H1 (cell line): ENCODE measurements around the gene KISS1. TPM values are rescaled to one million over a fixed set of nuclear protein-coding genes. Genes with fewer than 3 reads are reported as not detected.

Experiments used
- CTCF ChIA-PET: fragments of 300-600 bp; sonication (Branson Sonifier 250); formaldehyde crosslinking; loops from one replicate; lab custom pipeline; 2021; ENCODE audit not compliant: partially characterized antibody; lab: Charles Lee
- POLR2A ChIA-PET: fragments of 300-600 bp; sonication (Branson Sonifier 250); formaldehyde crosslinking; loops from one replicate; lab custom pipeline; 2021; ENCODE audit warnings: inconsistent platforms; ENCODE audit not compliant: partially characterized antibody; lab: Charles Lee
- DNase-seq, 2 experiments: peaks; one replicate each; pipeline versions ENCODE4 v3.0.0 to v3.0.0-alpha.2; 2010 to 2022; ENCODE audit warnings: low spot score in 2 of 2, low read depth in 1 of 2, mixed read lengths in 1 of 2
- FAIRE-seq: peaks from 2 replicates; lab custom pipeline; 2011; peaks lifted over from hg19 to GRCh38; lab: Jason Lieb, UNC
- H2AFZ ChIP-seq: 2 replicates; pipeline ENCODE4 v1.8.1; 2012; ENCODE audit warnings: low read length, inconsistent platforms
- H2AK5ac ChIP-seq: 2 replicates; pipeline ENCODE4 v1.6.1; 2013; ENCODE audit warnings: low read depth, low read length
- H2BK120ac ChIP-seq: replicated peaks from 2 replicates; pipeline ENCODE3; 2013; ENCODE audit warnings: low read depth, low read length, inconsistent platforms
- H2BK12ac ChIP-seq: 2 replicates; pipeline ENCODE4 v1.6.1; 2013; ENCODE audit warnings: low read depth, low read length
- H2BK15ac ChIP-seq: 2 replicates; pipeline ENCODE4 v1.6.1; 2013; ENCODE audit warnings: low read length
- H2BK20ac ChIP-seq: 2 replicates; pipeline ENCODE4 v1.6.1; 2013; ENCODE audit warnings: low read length
- H2BK5ac ChIP-seq: 2 replicates; pipeline ENCODE4 v1.6.1; 2013; ENCODE audit warnings: low read depth, low read length
- H3K14ac ChIP-seq: 2 replicates; pipeline ENCODE4 v1.6.1; 2013; ENCODE audit warnings: inconsistent platforms; ENCODE audit not compliant: insufficient read length
- H3K18ac ChIP-seq: 2 replicates; pipeline ENCODE4 v1.6.1; 2013; ENCODE audit warnings: low read length; ENCODE audit errors: extremely low read depth
- H3K23ac ChIP-seq: 2 replicates; pipeline ENCODE4 v1.6.1; 2013; ENCODE audit warnings: inconsistent platforms; ENCODE audit not compliant: insufficient read length
- H3K23me2 ChIP-seq: 2 replicates; pipeline ENCODE4 v1.6.1; 2013; ENCODE audit warnings: low read depth, low read length
- H3K27ac ChIP-seq: 2 replicates; pipeline ENCODE4 v1.6.1; 2011; ENCODE audit warnings: low read depth, low read length, inconsistent platforms
- H3K27me3 ChIP-seq, 4 experiments: replicated peaks in 1 of 4; 1 replicate in 1 of 4; 2 replicates in 3 of 4; pipeline versions ENCODE4 v1.6.1 to v1.8.1; 2011 to 2013; ENCODE audit warnings: low read length in 3 of 4, mild to moderate bottlenecking in 3 of 4, inconsistent platforms in 2 of 4, mixed read lengths in 2 of 4, moderate library complexity in 1 of 4; ENCODE audit not compliant: control insufficient read depth in 3 of 4, insufficient read depth in 3 of 4; ENCODE audit errors: extremely low read depth in 1 of 4
- H3K36me3 ChIP-seq, 4 experiments: 2 replicates each; pipeline versions ENCODE4 v1.6.1 to v1.8.1; 2011 to 2013; ENCODE audit warnings: mild to moderate bottlenecking in 4 of 4, low read length in 3 of 4, moderate library complexity in 2 of 4, control low read depth in 1 of 4, inconsistent platforms in 1 of 4; ENCODE audit not compliant: insufficient read depth in 4 of 4, control insufficient read depth in 2 of 4
- H3K4ac ChIP-seq: replicated peaks from 2 replicates; pipeline ENCODE3; 2013; ENCODE audit warnings: low read length, low read depth, mixed read lengths, inconsistent platforms; ENCODE audit not compliant: insufficient read length
- H3K4me1 ChIP-seq, 4 experiments: replicated peaks in 1 of 4; 1 replicate in 1 of 4; 2 replicates in 3 of 4; pipeline versions ENCODE4 v1.6.1 to v1.8.1; 2011 to 2013; ENCODE audit warnings: low read length in 3 of 4, inconsistent platforms in 2 of 4, mixed read lengths in 1 of 4; ENCODE audit not compliant: insufficient read depth in 4 of 4, control insufficient read depth in 3 of 4
- H3K4me2 ChIP-seq, 2 experiments: 2 replicates each; pipeline versions ENCODE4 v1.6.1 to v1.8.1; 2011 to 2013; ENCODE audit warnings: low read depth in 2 of 2, low read length in 2 of 2, control low read depth in 1 of 2, inconsistent platforms in 1 of 2, mild to moderate bottlenecking in 1 of 2; ENCODE audit not compliant: insufficient read depth in 1 of 2
- H3K4me3 ChIP-seq, 4 experiments: fragments of 200-600, 300-600 bp in 1 of 4; sonication (generic), shearing (Covaris generic), sonication (Bioruptor Twin) in 1 of 4; 2 replicates each; pipeline versions ENCODE4 v1.5.1 to v1.8.1; 2011 to 2016; ENCODE audit warnings: low read length in 4 of 4, low read depth in 3 of 4, control low read depth in 2 of 4, inconsistent platforms in 2 of 4, mild to moderate bottlenecking in 2 of 4, mixed read lengths in 1 of 4, moderate library complexity in 1 of 4; ENCODE audit not compliant: insufficient read depth in 2 of 4; ENCODE audit errors: extremely low read depth in 1 of 4
- H3K56ac ChIP-seq: replicated peaks from 2 replicates; pipeline ENCODE3; 2013; ENCODE audit warnings: low read depth, mild to moderate bottlenecking, mixed read lengths, low read length, inconsistent platforms; ENCODE audit not compliant: insufficient read length
- H3K79me1 ChIP-seq: 2 replicates; pipeline ENCODE4 v1.6.1; 2013; ENCODE audit warnings: low read depth, low read length, control low read depth
- H3K79me2 ChIP-seq, 2 experiments: 2 replicates each; pipeline versions ENCODE4 v1.6.1 to v1.8.1; 2012 to 2013; ENCODE audit warnings: low read length in 2 of 2, mild to moderate bottlenecking in 2 of 2, inconsistent platforms in 1 of 2; ENCODE audit not compliant: insufficient read depth in 2 of 2, control insufficient read depth in 1 of 2
- H3K9ac ChIP-seq, 4 experiments: replicated peaks in 1 of 4; 1 replicate in 1 of 4; 2 replicates in 3 of 4; pipeline versions ENCODE4 v1.6.1 to v1.8.1; 2011 to 2013; ENCODE audit warnings: low read depth in 3 of 4, low read length in 3 of 4, control low read depth in 2 of 4, mild to moderate bottlenecking in 2 of 4, moderate library complexity in 2 of 4, inconsistent platforms in 1 of 4; ENCODE audit errors: extremely low read depth in 1 of 4
- H3K9me3 ChIP-seq, 2 experiments: 2 replicates each; pipeline versions ENCODE4 v1.6.1 to v1.8.1; 2012 to 2013; ENCODE audit warnings: mild to moderate bottlenecking in 2 of 2, moderate library complexity in 2 of 2, control low read depth in 1 of 2, inconsistent platforms in 1 of 2, low read depth in 1 of 2, low read length in 1 of 2, mixed read lengths in 1 of 2; ENCODE audit not compliant: insufficient read depth in 2 of 2
- H4K20me1 ChIP-seq, 2 experiments: replicated peaks in 1 of 2; 2 replicates each; pipeline versions ENCODE3 to v1.8.1; 2011 to 2013; ENCODE audit warnings: inconsistent platforms in 2 of 2, low read length in 2 of 2, mild to moderate bottlenecking in 1 of 2; ENCODE audit not compliant: insufficient read depth in 2 of 2, control insufficient read depth in 1 of 2
- H4K5ac ChIP-seq: 2 replicates; pipeline ENCODE4 v1.6.1; 2013; ENCODE audit warnings: low read length, low read depth, mixed read lengths, inconsistent platforms; ENCODE audit not compliant: insufficient read length
- H4K8ac ChIP-seq: 2 replicates; pipeline ENCODE4 v1.8.0; 2013; ENCODE audit warnings: mild to moderate bottlenecking, moderate library complexity, low read length, inconsistent platforms; ENCODE audit not compliant: insufficient read depth; ENCODE audit errors: extremely low read depth
- H4K91ac ChIP-seq: replicated peaks from 2 replicates; pipeline ENCODE3; 2013; ENCODE audit warnings: low read length, mixed read lengths, inconsistent platforms; ENCODE audit not compliant: insufficient read length
- KDM4A ChIP-seq: IDR thresholded peaks from one replicate; pipeline ENCODE4 v1.7.1; 2012; ENCODE audit warnings: low read depth, mild to moderate bottlenecking, moderate library complexity, low read length, inconsistent platforms; ENCODE audit not compliant: severe bottlenecking
- MAFK ChIP-seq: IDR thresholded peaks from 2 replicates; pipeline ENCODE4 v1.6.1; 2012; ENCODE audit warnings: low read depth, mild to moderate bottlenecking, improper control_type of control experiment, low read length
- MAX ChIP-seq: IDR thresholded peaks from 2 replicates; pipeline ENCODE4 v1.6.1; 2012; ENCODE audit warnings: inconsistent platforms
- POLR2AphosphoS5 ChIP-seq: IDR thresholded peaks from 2 replicates; pipeline ENCODE4 v1.6.1; 2011; ENCODE audit warnings: low read depth, low read length
- WGBS, 2 experiments: shearing (Covaris generic) in 1 of 2; methylation state at CpG; one replicate each; pipeline versions ENCODE4 v1.1.6 to v1.1.7; 2013 to 2015; ENCODE audit warnings: low lambda C conversion rate in 2 of 2, mixed read lengths in 2 of 2, inconsistent platforms in 1 of 2, low coverage in 1 of 2, missing lambda C conversion rate in 1 of 2; ENCODE audit not compliant: insufficient replicate concordance in 2 of 2, insufficient coverage in 1 of 2, insufficient read length in 1 of 2; ENCODE audit errors: extremely low coverage in 1 of 2, missing lambda C conversion rate in 1 of 2; 5-methylcytosine and 5-hydroxymethylcytosine counted together
- polyA plus RNA-seq, 7 experiments: library from polyadenylated mRNA; depleted of rRNA in 3 of 7; stranded (reverse) in 5 of 7; unstranded in 2 of 7; fragments of >200 nt in 5 of 7; fragments of 200-250 nt in 2 of 7; gene quantifications; 1 replicate in 5 of 7; 2 replicates in 1 of 7; 4 replicates in 1 of 7; pipeline versions ENCODE4 v1.2.1 to v1.2.3, GENCODE V29; 2011 to 2013; ENCODE audit warnings: missing spikeins in 2 of 7, mixed read lengths in 2 of 7
- total RNA-seq: library from RNA; stranded (reverse); fragmentation: NEBNext Ultra II Directional; extraction: Animal tissue kit (Norgen Biotek cat#: 25700); gene quantifications from 2 replicates; pipeline ENCODE4 v1.2.1, GENCODE V29; 2021

Gene KISS1
- total and polyA plus RNA-seq, 2 of the 8 experiments (the other 6 are each of a cell fraction or from before 2014, with no cell fraction given), result 0.71 TPM; not detected in 1

- Histone ChIP-seq H3K14ac (no peak overlapping the region), H2BK5ac (no peak overlapping the region), H3K18ac (no peak overlapping the region), H2BK20ac (no peak overlapping the region), H3K4me1 (no peaks in the 10 kb centered on the region), H2BK15ac (no peak overlapping the region), H4K8ac (no peak overlapping the region), H3K9ac (no peak overlapping the region), H3K79me1 (no peaks in the 10 kb centered on the region), H3K56ac (no peak overlapping the region), H3K4ac (no peak overlapping the region), H3K27ac (no peak overlapping the region), H3K27me3 (peaks cover 0 to 8% (median 6%) of the 10 kb centered on the region in 4 experiments; a peak in 4 of 7 replicates), H2AFZ (no peak overlapping the region), H4K20me1 (no peaks in the 10 kb centered on the region), H2BK12ac (no peak overlapping the region), H3K23ac (no peak overlapping the region), H4K5ac (no peak overlapping the region), H3K9me3 (no peaks in the 10 kb centered on the region), H2BK120ac (no peak overlapping the region), H3K79me2 (no peaks in the 10 kb centered on the region), H4K91ac (no peak overlapping the region), H3K4me3 (no peak overlapping the region), H3K4me2 (no peak overlapping the region; a peak in 1 of 4 replicates), H3K36me3 (no peaks in the 10 kb centered on the region), H3K23me2 (no peaks in the 10 kb centered on the region; the same call in 1 of the 2 replicates), H2AK5ac (no peak overlapping the region)
- DNase-seq, result no peak
- FAIRE-seq, result no peak
- ChIA-PET POLR2A (interaction anchor here (0.8 to 2.6 kb wide), 4 partner anchors 8 to 17 kb away, joined by 3 to 10 read pairs (median 5); no protein-coding TSS in a partner anchor), CTCF (interaction anchor here (0.6 to 7.0 kb wide), 16 partner anchors 10 to 209 kb away, joined by 3 to 73 read pairs (median 4); partner anchors contain the start of genes GOLT1A and PLEKHA6)
- WGBS, 2 experiments, result 92% methylated on average over 11 of the region's 11 CpGs; no CpG with 5 or more reads in 1 of the 2 experiments
- TF ChIP-seq MAFK, result no peak
- TF ChIP-seq POLR2AphosphoS5, result no peak
- TF ChIP-seq KDM4A, result no peak
- TF ChIP-seq MAX, result no peak
Measured at GRCh38 chr1:204188959-204189639, 7.2 kb downstream of the KISS1 start.
